GM21717 (cell line): ENCODE data around the gene BRCA2.
"Not testable (repeated sequence)": the region's sequence is repeated elsewhere in the genome, so short reads cannot be mapped to it uniquely, and the experiment has no call there.

Experiments
- ATAC-seq: cut with Tn5 transposase; IDR thresholded peaks from one replicate; pipeline ENCODE4 v1.9.1; 2021; ENCODE audit warnings: mild to moderate bottlenecking, moderate library complexity; ENCODE audit not compliant: unreplicated experiment

BRCA2 gene

DNA sequence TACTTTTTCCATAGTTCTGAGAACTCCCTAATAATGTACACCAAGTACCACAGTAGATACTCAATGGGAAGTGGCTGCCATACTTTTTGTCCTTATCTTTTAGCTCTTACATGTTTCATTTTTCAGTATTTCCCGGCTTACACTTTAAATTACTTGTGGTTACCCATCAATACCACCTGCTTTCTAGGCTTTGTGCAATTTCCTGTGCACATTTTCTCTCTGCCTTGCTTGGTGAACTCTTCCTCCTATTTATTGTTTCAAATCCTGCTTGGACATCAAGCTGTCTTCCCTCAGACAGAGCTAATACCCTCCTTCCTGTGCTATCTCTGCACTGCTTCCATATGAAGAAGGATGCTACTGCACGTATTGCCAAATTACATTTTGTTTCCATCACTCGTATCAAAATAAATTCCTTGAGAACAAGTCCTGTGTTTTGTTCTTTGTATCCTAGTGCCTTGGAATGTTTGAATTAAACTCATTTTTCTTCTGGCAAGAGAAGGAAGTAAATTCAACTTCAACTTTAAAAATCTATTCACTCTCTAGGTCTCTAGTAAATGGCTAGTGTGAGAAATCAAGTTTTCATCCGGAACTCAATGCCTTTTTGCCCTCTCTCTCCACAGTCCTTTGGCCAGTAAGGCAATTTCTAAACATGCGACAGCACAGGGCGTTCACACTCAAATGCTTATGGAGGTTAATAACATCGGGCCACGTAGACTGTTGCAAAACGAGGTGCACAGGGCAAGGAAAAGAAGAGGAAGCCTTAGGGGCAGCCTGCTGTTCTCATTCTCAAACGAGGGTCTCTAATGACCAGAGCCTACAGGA, 5.8 kb upstream of the BRCA2 start:
- peak; percentile 10 for ATAC-seq

DNA sequence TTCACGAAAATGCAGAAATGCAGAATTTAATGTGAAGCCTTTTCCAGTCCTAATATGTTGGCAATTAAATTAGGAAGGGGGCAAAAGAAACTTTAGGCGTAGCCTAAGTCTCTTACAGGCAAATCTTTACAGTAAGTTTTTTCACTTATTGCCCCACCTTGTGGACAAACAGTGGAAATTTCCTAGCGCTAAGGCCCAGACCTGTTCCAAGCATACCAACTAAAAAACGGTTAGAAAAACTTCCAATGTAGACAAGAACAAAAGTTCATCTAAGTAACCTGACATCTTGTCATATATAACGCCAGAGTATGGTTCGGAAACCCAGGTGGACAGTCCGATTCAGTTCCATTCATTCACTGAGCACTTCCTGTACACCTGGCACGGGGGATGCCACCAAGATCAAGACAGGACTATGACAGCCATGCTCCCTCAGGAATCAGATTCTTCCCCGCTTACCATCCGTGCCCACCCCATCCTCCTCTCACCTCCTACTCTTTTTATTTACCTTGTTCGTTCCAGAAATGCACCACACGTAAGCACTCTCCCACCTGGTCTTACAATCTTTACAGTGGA, 5.1 kb upstream of the BRCA2 start:
- peak; percentile 73 for ATAC-seq

DNA sequence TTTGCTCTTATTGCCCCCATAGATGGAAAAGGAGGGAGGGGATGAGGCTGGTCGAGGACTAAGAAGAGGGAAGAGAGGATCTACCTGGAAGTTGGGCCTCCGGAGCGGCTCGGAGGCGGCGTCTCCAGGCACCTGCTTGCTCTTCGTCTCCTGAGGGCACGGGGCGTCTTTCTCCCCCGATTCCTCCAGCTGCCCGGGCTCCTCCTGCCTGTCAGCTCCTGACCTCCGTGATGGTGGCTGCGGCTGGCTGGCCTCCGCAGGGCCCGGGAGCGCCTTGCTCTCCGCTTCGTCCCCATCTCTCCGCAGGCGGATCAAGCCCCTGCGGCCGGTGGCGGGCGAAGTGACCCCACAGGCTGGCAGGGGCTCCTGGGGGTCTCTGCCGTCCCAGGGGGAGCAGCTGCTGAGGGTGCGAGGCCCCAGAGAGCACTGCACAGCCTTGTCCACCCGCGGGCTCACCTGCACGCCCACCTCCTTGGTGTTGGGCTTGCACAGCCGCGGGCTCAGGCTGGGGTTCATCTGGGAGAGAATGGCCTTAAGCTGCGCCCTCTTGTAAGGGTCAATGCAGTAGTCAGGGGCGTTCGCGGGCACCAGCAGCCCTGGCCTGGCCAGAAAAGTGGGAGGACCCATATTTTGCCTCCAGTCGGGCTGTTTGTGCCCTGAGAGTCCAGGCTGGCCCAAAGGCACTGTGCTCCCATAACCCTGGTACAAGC, 4.0 kb upstream of the BRCA2 start:
- ATAC-seq, result no peak

DNA sequence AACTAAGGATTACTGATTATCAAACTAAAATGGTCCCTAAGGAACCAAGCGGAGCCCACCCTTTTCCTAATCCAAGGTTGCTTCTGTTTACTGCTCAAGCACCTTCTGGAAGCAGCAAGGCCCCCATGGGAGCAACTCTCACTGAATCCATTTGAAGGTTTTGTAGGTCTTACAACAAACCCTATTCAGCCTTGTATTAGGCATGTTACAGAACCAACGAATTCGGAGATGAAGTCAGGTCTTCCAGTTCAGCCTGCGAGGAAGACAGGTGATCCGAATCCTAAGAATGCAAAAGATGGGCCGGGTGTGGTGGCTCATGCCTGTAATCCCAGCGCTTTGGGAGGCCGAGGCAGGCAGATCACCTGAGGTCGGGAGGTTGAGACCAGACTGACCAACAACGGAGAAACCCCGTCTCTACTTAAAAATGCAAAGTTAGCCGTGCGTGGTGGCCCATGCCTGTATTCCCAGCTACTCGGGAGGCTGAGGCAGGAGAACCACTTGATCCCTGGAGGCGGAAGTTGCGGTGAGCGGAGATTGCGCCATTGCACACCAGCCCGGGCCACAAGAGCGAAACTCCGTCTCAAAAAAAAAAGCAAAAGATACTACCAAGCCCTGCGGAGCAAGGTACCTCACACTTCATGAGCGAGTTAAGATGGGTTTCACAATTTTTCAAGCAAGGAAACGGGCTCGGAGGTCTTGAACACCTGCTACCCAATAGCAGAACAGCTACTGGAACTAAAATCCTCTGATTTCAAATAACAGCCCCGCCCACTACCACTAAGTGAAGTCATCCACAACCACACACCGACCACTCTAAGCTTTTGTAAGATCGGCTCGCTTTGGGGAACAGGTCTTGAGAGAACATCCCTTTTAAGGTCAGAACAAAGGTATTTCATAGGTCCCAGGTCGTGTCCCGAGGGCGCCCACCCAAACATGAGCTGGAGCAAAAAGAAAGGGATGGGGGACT, 754 bp upstream of the BRCA2 start:
- ATAC-seq, result peak; percentile 31

DNA sequence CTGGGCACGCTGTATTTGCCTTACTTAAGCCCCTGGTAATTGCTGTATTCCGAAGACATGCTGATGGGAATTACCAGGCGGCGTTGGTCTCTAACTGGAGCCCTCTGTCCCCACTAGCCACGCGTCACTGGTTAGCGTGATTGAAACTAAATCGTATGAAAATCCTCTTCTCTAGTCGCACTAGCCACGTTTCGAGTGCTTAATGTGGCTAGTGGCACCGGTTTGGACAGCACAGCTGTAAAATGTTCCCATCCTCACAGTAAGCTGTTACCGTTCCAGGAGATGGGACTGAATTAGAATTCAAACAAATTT, 676 bp downstream of the BRCA2 start:
- ATAC-seq, result peak; percentile 54

DNA sequence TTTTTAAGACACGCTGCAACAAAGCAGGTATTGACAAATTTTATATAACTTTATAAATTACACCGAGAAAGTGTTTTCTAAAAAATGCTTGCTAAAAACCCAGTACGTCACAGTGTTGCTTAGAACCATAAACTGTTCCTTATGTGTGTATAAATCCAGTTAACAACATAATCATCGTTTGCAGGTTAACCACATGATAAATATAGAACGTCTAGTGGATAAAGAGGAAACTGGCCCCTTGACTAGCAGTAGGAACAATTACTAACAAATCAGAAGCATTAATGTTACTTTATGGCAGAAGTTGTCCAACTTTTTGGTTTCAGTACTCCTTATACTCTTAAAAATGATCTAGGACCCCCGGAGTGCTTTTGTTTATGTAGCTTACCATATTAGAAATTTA, 1.2 kb downstream of the BRCA2 start:
- ATAC-seq, result no peak

DNA sequence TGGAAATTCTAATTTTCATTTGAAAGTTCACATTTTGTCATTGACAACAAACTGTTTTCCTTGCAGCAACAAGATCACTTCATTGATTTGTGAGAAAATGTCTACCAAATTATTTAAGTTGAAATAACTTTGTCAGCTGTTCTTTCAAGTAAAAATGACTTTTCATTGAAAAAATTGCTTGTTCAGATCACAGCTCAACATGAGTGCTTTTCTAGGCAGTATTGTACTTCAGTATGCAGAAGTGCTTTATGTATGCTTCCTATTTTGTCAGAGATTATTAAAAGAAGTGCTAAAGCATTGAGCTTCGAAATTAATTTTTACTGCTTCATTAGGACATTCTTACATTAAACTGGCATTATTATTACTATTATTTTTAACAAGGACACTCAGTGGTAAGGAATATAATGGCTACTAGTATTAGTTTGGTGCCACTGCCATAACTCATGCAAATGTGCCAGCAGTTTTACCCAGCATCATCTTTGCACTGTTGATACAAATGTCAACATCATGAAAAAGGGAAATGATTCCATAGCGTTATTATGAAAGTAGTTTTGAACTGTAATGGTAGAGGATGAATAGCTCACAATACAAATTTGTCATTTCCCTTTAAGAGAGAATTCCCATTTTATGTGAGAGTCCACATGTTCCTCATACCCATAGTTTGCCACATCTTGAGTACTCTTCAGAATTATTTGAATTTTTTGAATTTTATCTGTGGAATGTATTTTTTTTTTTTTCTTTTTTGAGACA, 2.6 kb downstream of the BRCA2 start:
- no peak for ATAC-seq

DNA sequence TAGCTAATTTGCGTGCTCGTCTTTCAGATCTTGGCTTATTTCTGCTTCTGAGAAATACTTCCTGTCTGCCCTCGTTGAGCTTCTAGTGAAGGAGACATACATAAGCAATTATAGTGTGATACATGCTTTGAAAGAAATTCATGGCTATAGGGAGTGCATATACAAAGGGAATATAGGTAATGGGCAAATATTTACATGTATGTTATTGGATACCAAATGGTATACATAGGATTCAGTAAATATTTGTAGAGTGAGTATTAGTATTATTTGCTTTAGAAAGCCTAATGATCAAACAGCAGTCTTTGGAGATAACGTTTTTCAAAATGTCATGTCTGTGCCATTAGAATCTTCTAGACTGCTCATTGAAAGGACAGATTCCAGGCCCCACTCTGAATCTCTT, 5.2 kb downstream of the BRCA2 start:
- ATAC-seq, result no peak

DNA sequence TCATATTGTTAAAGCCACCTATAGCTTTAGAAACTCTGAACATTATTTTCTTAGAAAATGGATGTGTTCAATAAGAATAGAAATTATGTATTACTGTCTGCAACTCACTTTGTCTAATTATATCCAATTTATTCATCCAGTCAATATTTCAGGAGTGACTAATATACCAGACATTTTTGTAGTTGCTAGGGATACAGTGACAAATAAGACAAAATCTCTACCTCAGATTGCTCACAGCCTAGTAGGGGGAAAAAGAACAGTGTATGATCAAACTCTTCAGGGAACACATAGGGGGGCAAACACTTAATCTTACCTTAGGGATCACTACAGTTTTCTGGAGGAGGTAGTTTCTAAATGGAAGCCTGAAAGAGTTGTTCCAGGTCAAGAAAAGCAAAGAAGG, 8.6 kb downstream of the BRCA2 start:
- ATAC-seq, result no peak

DNA sequence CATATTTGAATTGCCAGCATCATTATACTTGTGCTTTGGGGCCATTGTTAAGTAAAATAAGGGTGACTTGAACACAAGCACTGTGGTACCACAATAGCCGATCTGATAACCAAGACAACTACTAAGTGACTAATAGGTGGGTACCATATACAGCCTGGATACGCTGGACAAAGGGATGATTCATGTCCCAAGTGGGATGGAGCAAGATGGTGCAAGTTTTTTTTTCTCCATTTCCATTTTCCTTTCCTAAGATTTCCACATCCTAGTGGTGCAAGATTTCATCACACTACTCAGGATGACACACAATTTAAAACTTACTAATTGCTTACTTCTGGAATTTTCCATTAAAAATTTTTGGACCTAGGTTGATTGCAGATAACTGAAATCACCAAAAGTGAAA, 15.1 kb downstream of the BRCA2 start:
- ATAC-seq, result no peak

DNA sequence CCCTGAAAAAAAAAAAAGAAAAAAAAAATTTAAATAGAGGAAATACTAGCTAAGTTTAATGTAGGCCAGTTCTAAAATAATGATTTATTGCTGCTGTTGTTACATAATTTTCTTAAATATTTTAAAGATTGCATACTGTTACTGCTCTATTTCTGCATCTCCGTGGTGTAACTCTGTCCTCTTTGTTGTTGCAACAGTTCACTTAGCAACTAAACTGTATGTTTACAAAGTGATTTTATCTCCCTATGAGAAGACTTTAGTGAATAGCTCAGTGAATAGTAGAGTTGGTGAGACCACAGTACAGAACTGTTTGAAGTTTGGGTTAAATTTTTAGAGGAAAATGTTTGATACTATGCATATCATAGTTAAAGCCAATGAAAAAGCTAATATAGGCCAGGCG, 19.4 kb downstream of the BRCA2 start:
- ATAC-seq, result no peak

DNA sequence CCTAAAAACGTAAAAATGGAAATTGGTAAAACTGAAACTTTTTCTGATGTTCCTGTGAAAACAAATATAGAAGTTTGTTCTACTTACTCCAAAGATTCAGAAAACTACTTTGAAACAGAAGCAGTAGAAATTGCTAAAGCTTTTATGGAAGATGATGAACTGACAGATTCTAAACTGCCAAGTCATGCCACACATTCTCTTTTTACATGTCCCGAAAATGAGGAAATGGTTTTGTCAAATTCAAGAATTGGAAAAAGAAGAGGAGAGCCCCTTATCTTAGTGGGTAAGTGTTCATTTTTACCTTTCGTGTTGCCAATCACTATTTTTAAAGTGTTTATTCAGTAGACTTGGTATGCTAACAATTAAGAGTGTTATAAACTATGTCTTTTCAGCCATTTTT, 25.6 kb downstream of the BRCA2 start:
- no peak for ATAC-seq

DNA sequence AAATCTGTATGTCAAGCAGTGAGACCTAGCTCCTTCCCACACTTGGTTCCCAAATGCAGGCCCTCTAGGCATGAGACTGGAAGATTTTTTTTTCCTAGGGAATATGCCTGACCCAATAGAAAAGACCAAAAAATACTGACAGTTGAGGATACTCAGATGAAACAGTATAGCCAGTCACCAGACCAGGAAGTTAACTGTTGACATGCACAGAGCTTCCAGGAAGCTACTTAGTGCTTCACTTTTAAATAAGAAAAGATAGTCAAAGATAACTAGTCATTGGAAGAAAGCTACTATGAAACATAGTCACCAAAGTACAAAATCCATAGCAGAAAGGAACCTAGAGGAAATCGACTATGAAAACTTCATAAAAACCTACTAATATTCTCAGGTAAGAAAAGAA, 32.3 kb downstream of the BRCA2 start:
- no peak for ATAC-seq

DNA sequence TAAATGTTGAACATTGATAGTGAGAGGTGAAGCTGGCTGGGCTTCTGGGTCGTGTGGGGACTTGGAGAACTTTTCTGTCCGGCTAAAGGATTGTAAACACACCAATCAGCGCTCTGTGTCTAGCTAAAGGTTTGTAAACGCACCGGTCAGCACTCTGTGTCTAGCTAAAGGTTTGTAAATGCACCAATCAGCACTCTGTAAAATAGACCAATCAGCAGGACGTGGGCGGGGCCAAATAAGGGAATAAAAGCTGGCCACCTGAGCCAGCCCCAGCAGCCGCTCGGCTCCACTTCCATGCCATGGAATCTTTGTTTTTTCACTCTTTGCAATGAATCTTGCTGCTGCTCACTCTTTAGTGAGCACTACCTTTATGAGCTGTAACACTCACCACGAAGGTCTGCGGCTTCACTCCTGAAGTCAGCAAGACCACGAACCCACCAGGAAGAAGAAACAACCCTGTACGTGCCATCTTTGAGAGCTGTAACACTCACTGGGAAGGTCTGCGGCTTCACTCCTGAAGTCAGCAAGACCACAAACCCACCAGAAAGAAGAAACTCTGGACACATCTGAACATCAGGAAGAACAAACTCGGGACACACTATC, 35.6 kb downstream of the BRCA2 start:
- not testable (repeated sequence) for ATAC-seq

DNA sequence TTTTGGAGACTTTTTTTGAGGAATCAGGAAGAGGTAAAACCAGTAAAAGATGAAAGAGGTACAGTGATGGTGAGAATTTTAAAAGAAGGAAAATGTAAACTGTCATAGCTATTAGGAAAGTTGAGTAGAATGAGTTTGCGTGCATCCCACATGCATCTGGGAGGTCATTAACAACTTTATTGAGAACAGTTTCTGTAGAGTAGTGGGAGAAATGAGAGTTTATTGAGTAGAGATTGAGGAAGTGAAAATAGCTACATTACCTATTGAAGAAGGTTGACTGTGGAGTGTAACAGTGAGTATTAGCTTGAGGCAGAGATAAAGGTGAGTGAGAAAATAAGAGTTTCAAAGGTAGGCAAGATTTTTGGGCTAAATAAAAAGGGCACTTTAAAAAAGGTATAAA, 38.7 kb downstream of the BRCA2 start:
- no peak for ATAC-seq

DNA sequence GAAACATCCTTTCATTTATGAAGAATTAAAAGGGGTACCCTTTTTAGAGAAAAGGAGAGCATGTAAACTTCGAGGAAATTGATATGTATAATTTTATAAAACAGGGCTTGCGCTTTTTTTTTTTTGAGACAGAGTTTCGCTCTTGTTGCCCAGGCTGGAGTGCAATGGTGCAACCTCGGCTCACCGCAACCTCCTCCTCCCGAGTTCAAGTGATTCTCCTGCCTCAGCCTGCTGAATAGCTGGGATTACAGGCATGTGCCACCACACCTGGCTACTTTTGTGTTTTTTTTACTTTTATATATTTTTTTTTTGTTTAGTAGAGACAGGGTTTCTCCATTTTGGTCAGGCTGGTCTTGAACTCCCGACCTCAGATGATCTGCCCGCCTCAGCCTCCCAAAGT, 40.6 kb downstream of the BRCA2 start:
- not testable (repeated sequence) for ATAC-seq

DNA sequence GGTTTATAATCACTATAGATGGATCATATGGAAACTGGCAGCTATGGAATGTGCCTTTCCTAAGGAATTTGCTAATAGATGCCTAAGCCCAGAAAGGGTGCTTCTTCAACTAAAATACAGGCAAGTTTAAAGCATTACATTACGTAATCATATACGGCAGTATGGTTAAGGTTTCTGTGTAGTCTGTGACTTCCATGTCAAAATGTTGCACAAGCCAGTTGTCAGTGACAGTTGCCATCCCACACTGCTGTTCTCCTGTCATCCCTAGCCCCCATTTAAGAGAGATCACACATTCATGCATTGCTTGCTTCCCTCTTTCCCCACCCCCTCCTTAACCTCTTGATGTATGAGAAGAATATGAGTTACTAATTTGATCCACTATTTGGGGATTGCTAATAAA, 47.3 kb downstream of the BRCA2 start:
- ATAC-seq, result no peak

DNA sequence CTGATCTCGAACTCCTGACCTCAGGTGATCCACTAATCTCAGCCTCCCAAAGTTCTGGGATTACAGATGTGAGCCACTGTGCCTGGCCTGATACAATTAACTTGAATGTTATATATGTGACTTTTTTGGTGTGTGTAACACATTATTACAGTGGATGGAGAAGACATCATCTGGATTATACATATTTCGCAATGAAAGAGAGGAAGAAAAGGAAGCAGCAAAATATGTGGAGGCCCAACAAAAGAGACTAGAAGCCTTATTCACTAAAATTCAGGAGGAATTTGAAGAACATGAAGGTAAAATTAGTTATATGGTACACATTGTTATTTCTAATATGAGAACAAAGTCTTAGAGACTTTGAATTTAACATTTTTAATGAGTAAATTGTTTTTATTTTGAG, 55.5 kb downstream of the BRCA2 start:
- ATAC-seq, result no peak

DNA sequence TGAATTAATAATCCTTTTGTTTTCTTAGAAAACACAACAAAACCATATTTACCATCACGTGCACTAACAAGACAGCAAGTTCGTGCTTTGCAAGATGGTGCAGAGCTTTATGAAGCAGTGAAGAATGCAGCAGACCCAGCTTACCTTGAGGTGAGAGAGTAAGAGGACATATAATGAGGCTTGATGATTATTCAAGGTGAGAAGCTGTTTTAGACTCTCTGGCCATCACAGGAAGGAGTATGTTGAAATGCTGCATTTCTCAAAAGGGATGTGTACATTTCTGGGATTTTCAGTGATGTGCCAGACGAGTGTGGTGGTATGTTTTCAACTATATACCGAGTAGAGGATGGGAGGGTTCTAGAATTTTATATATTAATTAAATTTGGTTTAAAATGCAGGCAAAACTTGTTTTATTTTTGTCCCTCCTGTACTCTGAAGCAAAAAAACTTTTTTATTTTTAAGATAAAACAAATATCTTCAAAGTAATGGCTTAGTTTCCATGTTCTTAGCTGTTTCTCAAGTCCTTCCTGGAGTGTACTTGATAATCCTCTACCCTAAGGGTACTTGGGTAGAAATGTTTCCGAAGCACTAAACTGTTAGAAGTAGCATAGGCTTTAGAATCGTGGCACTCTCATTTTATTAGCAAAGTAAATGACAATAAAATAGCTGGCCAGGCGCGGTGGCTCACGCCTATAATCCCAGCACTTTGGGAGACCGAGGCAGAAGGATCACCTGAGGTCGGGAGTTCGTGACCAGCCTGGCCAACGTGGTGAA, 61.5 kb downstream of the BRCA2 start:
- ATAC-seq, result no peak
